Mesenchymal stem cell (in vitro differentiated cells and primary cell): Measurements from ENCODE around the gene OSBPL7.

ENCODE experiments used
- DNase-seq: peaks from one replicate; pipeline ENCODE4 v3.0.0-alpha.2; 2013
- H2AFZ ChIP-seq: one replicate; pipeline ENCODE4 v1.6.1; 2013; ENCODE audit warnings: low read depth, mild to moderate bottlenecking, control low read depth, inconsistent platforms, low read length, moderate library complexity
- H2AK5ac ChIP-seq: 2 replicates; pipeline ENCODE4 v1.6.1; 2013; ENCODE audit warnings: low read length, moderate library complexity, mild to moderate bottlenecking, inconsistent platforms; ENCODE audit not compliant: severe bottlenecking
- H2BK120ac ChIP-seq: one replicate; pipeline ENCODE4 v1.6.1; 2013; ENCODE audit warnings: low read depth, mild to moderate bottlenecking, inconsistent platforms, low read length, moderate library complexity
- H2BK12ac ChIP-seq, 2 experiments: one replicate each; pipeline ENCODE4 v1.6.1; 2013; ENCODE audit warnings: inconsistent platforms in 2 of 2, low read length in 2 of 2, mild to moderate bottlenecking in 2 of 2, moderate library complexity in 2 of 2, control low read depth in 1 of 2
- H2BK15ac ChIP-seq: one replicate; pipeline ENCODE4 v1.6.1; 2013; ENCODE audit warnings: mild to moderate bottlenecking, low read depth, inconsistent platforms; ENCODE audit not compliant: poor library complexity, severe bottlenecking
- H2BK5ac ChIP-seq: 2 replicates; pipeline ENCODE4 v1.6.1; 2013; ENCODE audit warnings: low read depth, mild to moderate bottlenecking, low read length, control low read depth, inconsistent platforms; ENCODE audit not compliant: poor library complexity, severe bottlenecking
- H3K14ac ChIP-seq, 2 experiments: one replicate each; pipeline ENCODE4 v1.6.1; 2013; ENCODE audit warnings: inconsistent platforms in 2 of 2, low read length in 2 of 2, control low read depth in 1 of 2, mild to moderate bottlenecking in 1 of 2, moderate library complexity in 1 of 2
- H3K18ac ChIP-seq, 2 experiments: one replicate each; pipeline ENCODE4 v1.6.1; 2013; ENCODE audit warnings: inconsistent platforms in 2 of 2, low read length in 2 of 2, control low read depth in 1 of 2, low read depth in 1 of 2, mild to moderate bottlenecking in 1 of 2
- H3K23ac ChIP-seq, 2 experiments: one replicate each; pipeline ENCODE4 v1.6.1; 2013; ENCODE audit warnings: inconsistent platforms in 2 of 2, low read length in 2 of 2, mild to moderate bottlenecking in 2 of 2, moderate library complexity in 2 of 2, control low read depth in 1 of 2
- H3K27ac ChIP-seq: 2 replicates; pipeline ENCODE4 v1.5.1; 2013; ENCODE audit warnings: mild to moderate bottlenecking, moderate library complexity, low read length, control low read depth, inconsistent platforms; ENCODE audit not compliant: poor library complexity, severe bottlenecking
- H3K27me3 ChIP-seq, 2 experiments: 2 replicates each; pipeline versions ENCODE4 v1.6.1 to v1.7.0; 2013; ENCODE audit warnings: low read length in 2 of 2, mild to moderate bottlenecking in 2 of 2, moderate library complexity in 2 of 2, control low read depth in 1 of 2, inconsistent platforms in 1 of 2; ENCODE audit not compliant: control insufficient read depth in 1 of 2, insufficient read depth in 1 of 2
- H3K36me3 ChIP-seq, 2 experiments: 2 replicates each; pipeline versions ENCODE4 v1.6.1 to v1.7.0; 2013; ENCODE audit warnings: low read length in 2 of 2, control low read depth in 1 of 2, inconsistent platforms in 1 of 2, low read depth in 1 of 2, mild to moderate bottlenecking in 1 of 2; ENCODE audit not compliant: insufficient read depth in 2 of 2, control insufficient read depth in 1 of 2
- H3K4ac ChIP-seq, 2 experiments: one replicate each; pipeline ENCODE4 v1.6.1; 2013; ENCODE audit warnings: inconsistent platforms in 2 of 2, low read length in 2 of 2, mild to moderate bottlenecking in 2 of 2, moderate library complexity in 2 of 2, control low read depth in 1 of 2, low read depth in 1 of 2
- H3K4me1 ChIP-seq: 2 replicates; pipeline ENCODE4 v1.6.1; 2013; ENCODE audit warnings: low read depth, low read length, control low read depth; ENCODE audit not compliant: control insufficient read depth, insufficient read depth
- H3K4me2 ChIP-seq: 2 replicates; pipeline ENCODE4 v1.6.1; 2013; ENCODE audit warnings: low read length, mild to moderate bottlenecking, inconsistent platforms; ENCODE audit not compliant: poor library complexity, severe bottlenecking
- H3K4me3 ChIP-seq, 2 experiments: 2 replicates each; pipeline versions ENCODE4 v1.5.1 to v1.7.0; 2013; ENCODE audit warnings: low read length in 2 of 2, mild to moderate bottlenecking in 2 of 2, control low read depth in 1 of 2, low read depth in 1 of 2; ENCODE audit not compliant: insufficient read depth in 1 of 2
- H3K79me1 ChIP-seq: replicated peaks from 2 replicates; pipeline ENCODE4 v1.6.1; 2013; ENCODE audit warnings: mild to moderate bottlenecking, control low read depth, low read length, inconsistent platforms; ENCODE audit not compliant: poor library complexity, severe bottlenecking
- H3K9ac ChIP-seq: 2 replicates; pipeline ENCODE4 v1.7.0; 2013; ENCODE audit warnings: mild to moderate bottlenecking, low read length, moderate library complexity
- H3K9me3 ChIP-seq: 2 replicates; pipeline ENCODE4 v1.7.0; 2013; ENCODE audit warnings: mild to moderate bottlenecking, low read length; ENCODE audit not compliant: control insufficient read depth
- H4K8ac ChIP-seq: one replicate; pipeline ENCODE4 v1.6.1; 2013; ENCODE audit warnings: inconsistent platforms, mild to moderate bottlenecking, low read length, moderate library complexity
- H4K91ac ChIP-seq: one replicate; pipeline ENCODE4 v1.6.1; 2013; ENCODE audit warnings: mild to moderate bottlenecking, low read length, inconsistent platforms
- WGBS: methylation state at CpG from one replicate; pipeline ENCODE4 v1.1.7; 2013; ENCODE audit warnings: mixed read lengths; 5-methylcytosine and 5-hydroxymethylcytosine counted together

OSBPL7 gene

DNA sequence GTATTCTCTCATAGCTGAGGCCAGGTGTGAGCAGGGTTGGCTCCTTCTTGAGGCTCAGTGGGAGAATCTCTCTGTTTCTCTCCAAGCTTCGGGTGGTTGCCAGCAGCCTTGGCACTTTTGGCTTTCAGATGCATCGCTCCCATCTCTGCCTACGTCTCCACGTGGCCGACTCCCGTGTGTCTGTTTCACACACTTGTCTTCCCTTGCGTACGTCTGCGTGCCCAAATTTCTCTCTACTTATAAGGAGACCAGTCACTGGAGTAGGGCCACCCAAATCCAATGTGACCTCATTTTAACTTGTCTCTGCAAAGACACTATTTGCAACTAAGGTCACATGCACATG is 14.7 kb downstream of the OSBPL7 start:
- H2BK15ac ChIP-seq, result no peak overlapping the region
- H2AK5ac ChIP-seq, result no peak overlapping the region
- no peaks in the 10 kb centered on the region for H3K9me3 ChIP-seq
- no peak overlapping the region for H4K91ac ChIP-seq
- no peak overlapping the region for H3K23ac ChIP-seq
- no peak overlapping the region for H3K18ac ChIP-seq
- H3K4ac ChIP-seq, result no peak overlapping the region
- WGBS, result 97% methylated on average over 9 of the region's 9 CpGs
- no peak overlapping the region for H2AFZ ChIP-seq
- no peak overlapping the region for H2BK12ac ChIP-seq
- H4K8ac ChIP-seq, result no peak overlapping the region
- no peak overlapping the region for H3K27ac ChIP-seq
- no peak for DNase-seq
- H3K9ac ChIP-seq, result no peak overlapping the region
- no peak overlapping the region for H2BK5ac ChIP-seq
- no peak overlapping the region for H2BK120ac ChIP-seq
- no peaks in the 10 kb centered on the region for H3K79me1 ChIP-seq
- H3K4me1 ChIP-seq, result peaks cover 20% of the 10 kb centered on the region
- no peak overlapping the region for H3K4me2 ChIP-seq
- H3K36me3 ChIP-seq, result peaks cover 29 to 39% of the 10 kb centered on the region in 2 experiments
- H3K14ac ChIP-seq, result no peak overlapping the region
- no peak overlapping the region for H3K4me3 ChIP-seq
- peaks cover 19 to 61% of the 10 kb centered on the region in 2 experiments for H3K27me3 ChIP-seq

DNA sequence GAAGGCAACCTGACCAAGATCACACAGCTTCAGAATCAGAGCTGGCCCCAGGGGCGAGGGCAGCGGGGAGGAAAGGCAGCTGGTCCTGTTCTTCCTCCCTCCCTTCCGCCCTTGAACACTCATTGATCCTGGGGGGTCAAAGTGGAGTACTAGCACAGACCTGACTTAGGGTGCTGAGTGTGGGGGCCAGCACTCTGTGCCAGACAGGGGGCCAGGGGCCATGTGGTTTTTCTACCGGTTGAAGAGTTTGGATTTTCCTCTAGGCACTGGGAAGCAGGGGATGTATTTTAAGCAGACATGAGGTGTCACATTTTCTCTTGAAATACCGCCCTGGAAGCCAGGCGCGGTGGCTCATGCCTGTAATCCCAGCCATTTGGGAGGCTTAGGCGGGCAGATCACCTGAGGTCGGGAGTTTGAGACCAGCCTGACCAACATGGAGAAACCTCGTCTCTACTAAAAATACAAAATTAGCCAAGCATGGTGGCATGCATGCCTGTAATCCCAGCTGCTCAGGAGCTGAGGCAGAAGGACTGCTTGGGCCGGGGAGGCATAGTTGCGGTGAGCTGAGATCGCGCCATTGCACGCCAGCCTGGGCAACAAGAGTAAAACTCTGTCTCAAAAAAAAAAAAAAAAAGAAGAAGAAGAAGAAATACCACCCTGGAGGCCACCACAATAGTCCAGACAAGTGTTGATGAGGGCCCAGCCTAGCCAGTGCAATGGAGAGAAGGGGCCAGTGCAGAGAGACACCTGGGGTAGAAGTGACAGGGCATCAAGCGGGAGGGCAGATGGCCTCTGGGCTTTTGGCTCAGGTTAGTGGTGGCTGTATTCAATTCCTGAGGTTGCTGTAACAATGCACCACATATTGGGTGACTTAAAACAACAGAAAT is 15.3 kb downstream of the OSBPL7 start:
- 91% methylated on average over 13 of the region's 16 CpGs for WGBS

GRCh38 chr17:47804461-47804860 is 17.1 kb downstream of the OSBPL7 start:
- Histone ChIP-seq H3K9ac (no peak overlapping the region), H3K4ac (no peak overlapping the region), H3K4me1 (peaks cover 6% of the 10 kb centered on the region), H2AK5ac (no peak overlapping the region), H3K4me2 (no peak overlapping the region), H3K18ac (no peak overlapping the region), H3K79me1 (no peaks in the 10 kb centered on the region), H3K9me3 (no peaks in the 10 kb centered on the region), H2BK15ac (peak overlapping the region; percentile 13), H3K23ac (no peak overlapping the region), H3K4me3 (no peak overlapping the region), H2BK5ac (no peak overlapping the region), H2BK12ac (no peak overlapping the region), H3K36me3 (peaks cover 28 to 30% of the 10 kb centered on the region in 2 experiments), H2AFZ (no peak overlapping the region), H4K8ac (no peak overlapping the region), H4K91ac (no peak overlapping the region), H3K14ac (no peak overlapping the region), H3K27ac (no peak overlapping the region), H2BK120ac (no peak overlapping the region), H3K27me3 (peaks cover 28 to 75% of the 10 kb centered on the region in 2 experiments)
- DNase-seq, result no peak
- 61% methylated on average over 3 of the region's 3 CpGs for WGBS

More for the DNA sequence above, 15.3 kb downstream of the OSBPL7 start:
- H2BK120ac ChIP-seq, result no peak overlapping the region
- H3K27me3 ChIP-seq, result peaks cover 22 to 67% of the 10 kb centered on the region in 2 experiments
- no peak overlapping the region for H3K23ac ChIP-seq
- no peak overlapping the region for H2BK5ac ChIP-seq
- H2BK15ac ChIP-seq, result no peak overlapping the region
- H3K4me1 ChIP-seq, result peaks cover 19% of the 10 kb centered on the region
- H3K27ac ChIP-seq, result no peak overlapping the region
- H3K36me3 ChIP-seq, result peaks cover 29 to 36% of the 10 kb centered on the region in 2 experiments
- no peak overlapping the region for H3K18ac ChIP-seq
- no peak for DNase-seq
- H2AFZ ChIP-seq, result no peak overlapping the region
- no peaks in the 10 kb centered on the region for H3K9me3 ChIP-seq
- H3K4me3 ChIP-seq, result peak overlapping the region in 1 of 2 experiments; percentile 1
- no peaks in the 10 kb centered on the region for H3K79me1 ChIP-seq
- H4K8ac ChIP-seq, result no peak overlapping the region
- H2AK5ac ChIP-seq, result no peak overlapping the region
- no peak overlapping the region for H4K91ac ChIP-seq
- H3K9ac ChIP-seq, result no peak overlapping the region
- no peak overlapping the region for H3K4me2 ChIP-seq
- H2BK12ac ChIP-seq, result no peak overlapping the region
- H3K4ac ChIP-seq, result no peak overlapping the region
- H3K14ac ChIP-seq, result no peak overlapping the region

GRCh38 chr17:47803751-47804150 is 17.8 kb downstream of the OSBPL7 start:
- Histone ChIP-seq H3K27ac (no peak overlapping the region), H3K4ac (no peak overlapping the region), H2BK5ac (no peak overlapping the region), H4K91ac (no peak overlapping the region), H2AFZ (no peak overlapping the region), H3K4me1 (no peaks in the 10 kb centered on the region), H2BK120ac (no peak overlapping the region), H3K18ac (no peak overlapping the region), H2AK5ac (no peak overlapping the region), H2BK15ac (no peak overlapping the region), H3K36me3 (peaks cover 21 to 23% of the 10 kb centered on the region in 2 experiments), H3K4me3 (no peak overlapping the region), H3K4me2 (no peak overlapping the region), H2BK12ac (no peak overlapping the region), H4K8ac (no peak overlapping the region), H3K14ac (no peak overlapping the region), H3K9me3 (no peaks in the 10 kb centered on the region), H3K79me1 (no peaks in the 10 kb centered on the region), H3K9ac (no peak overlapping the region), H3K27me3 (peaks cover 28 to 72% of the 10 kb centered on the region in 2 experiments), H3K23ac (no peak overlapping the region)
- no peak for DNase-seq
- 80% methylated on average over 6 of the region's 6 CpGs for WGBS
